SH-SY5Y (cell line): Measurements from ENCODE around the gene POLDIP2.

Experiments
- GATA2 ChIP-seq: IDR thresholded peaks from 2 replicates; pipeline ENCODE4 v1.6.1; 2011; ENCODE audit warnings: mild to moderate bottlenecking, low read depth, low read length
- GATA3 ChIP-seq: IDR thresholded peaks from 2 replicates; pipeline ENCODE4 v1.6.1; 2011; ENCODE audit warnings: low read depth, mild to moderate bottlenecking, low read length, moderate library complexity

GRCh38 chr17:28379814-28380801 lies 22.8 kb upstream of the POLDIP2 start:
- TF ChIP-seq GATA3, result peak; percentile 56; the same call in 1 of the 2 replicates
- peak; percentile 73 for TF ChIP-seq GATA2
